ENCODE results near the gene PRPF6. TPM values are rescaled to one million over a fixed set of nuclear protein-coding genes. Genes with fewer than 3 reads are reported as not detected.
A peak's percentile ranks its signal among the peaks of the same experiment; 100 is the strongest.

The PRPF6 gene
- total and polyA plus RNA-seq, 2 of the 13 experiments (the other 11 are each of a cell fraction or from before 2014, with no cell fraction given), result 63.7 to 101 TPM

GRCh38 chr20:64050261-64051032, 69.5 kb downstream of the PRPF6 start (continued):
- TF ChIP-seq UBTF (CRISPR knock-in tag; IDR thresholded peaks at IDR 0.05) (peak; percentile 82), NFIB (CRISPR knock-in tag; IDR thresholded peaks at IDR 0.05; ENCODE audit: borderline replicate concordance) (no peak), TMF1 (CRISPR knock-in tag; IDR thresholded peaks at IDR 0.05; ENCODE audit: low read depth) (no peak), NONO (IDR thresholded peaks at IDR 0.05) (no peak), NONO (CRISPR knock-in tag; conservative IDR thresholded peaks at IDR 0.05) (peak; percentile 43; the same call in 1 of the 2 replicates), DMTF1 (CRISPR knock-in tag; IDR thresholded peaks at IDR 0.05) (no peak), ARID3A (IDR thresholded peaks at IDR 0.05; ENCODE audit: low read depth, low read length) (no peak), ZHX1 (CRISPR knock-in tag; IDR thresholded peaks at IDR 0.05; ENCODE audit: low read depth) (peak; percentile 27; the same call in 1 of the 2 replicates), ATRX (CRISPR knock-in tag; IDR thresholded peaks at IDR 0.05; ENCODE audit: borderline replicate concordance) (0 out of 2 replicates have a peak, but pooled peaks have one; percentile 67), KAT8 (CRISPR knock-in tag; IDR thresholded peaks at IDR 0.05) (peak; percentile 89), LBX2 (CRISPR knock-in tag; IDR thresholded peaks at IDR 0.05; ENCODE audit: borderline replicate concordance) (no peak), CEBPB (IDR thresholded peaks at IDR 0.05; ENCODE audit: borderline replicate concordance, low read depth, low read length) (no peak), ZNF446 (CRISPR knock-in tag; IDR thresholded peaks at IDR 0.05) (no peak), SSRP1 (CRISPR knock-in tag; IDR thresholded peaks at IDR 0.05) (peak; percentile 84), ZNF558 (CRISPR knock-in tag; IDR thresholded peaks at IDR 0.05; ENCODE audit: borderline replicate concordance) (no peak), SALL1 (CRISPR knock-in tag; IDR thresholded peaks at IDR 0.05) (no peak; the same call in none of the 2 replicates), ETV6 (CRISPR knock-in tag; conservative IDR thresholded peaks at IDR 0.05) (0 out of 2 replicates have a peak, but pooled peaks have one; percentile 24), ARNTL (CRISPR knock-in tag; IDR thresholded peaks at IDR 0.05) (no peak; the same call in 1 of the 2 replicates), ZNF780A (CRISPR knock-in tag; IDR thresholded peaks at IDR 0.05) (no peak)

All from HepG2 (cell line).